Fibroblast of peridontal ligament (primary cell): ENCODE measurements around the gene SPEN.
"Not testable (repeated sequence)": the region's sequence is repeated elsewhere in the genome, so short reads cannot be mapped to it uniquely, and the experiment has no call there.

Source experiments
- DNase-seq: peaks from one replicate; pipeline ENCODE4 v3.0.0-alpha.2; 2010; ENCODE audit errors: extremely low read depth

SPEN gene

DNA sequence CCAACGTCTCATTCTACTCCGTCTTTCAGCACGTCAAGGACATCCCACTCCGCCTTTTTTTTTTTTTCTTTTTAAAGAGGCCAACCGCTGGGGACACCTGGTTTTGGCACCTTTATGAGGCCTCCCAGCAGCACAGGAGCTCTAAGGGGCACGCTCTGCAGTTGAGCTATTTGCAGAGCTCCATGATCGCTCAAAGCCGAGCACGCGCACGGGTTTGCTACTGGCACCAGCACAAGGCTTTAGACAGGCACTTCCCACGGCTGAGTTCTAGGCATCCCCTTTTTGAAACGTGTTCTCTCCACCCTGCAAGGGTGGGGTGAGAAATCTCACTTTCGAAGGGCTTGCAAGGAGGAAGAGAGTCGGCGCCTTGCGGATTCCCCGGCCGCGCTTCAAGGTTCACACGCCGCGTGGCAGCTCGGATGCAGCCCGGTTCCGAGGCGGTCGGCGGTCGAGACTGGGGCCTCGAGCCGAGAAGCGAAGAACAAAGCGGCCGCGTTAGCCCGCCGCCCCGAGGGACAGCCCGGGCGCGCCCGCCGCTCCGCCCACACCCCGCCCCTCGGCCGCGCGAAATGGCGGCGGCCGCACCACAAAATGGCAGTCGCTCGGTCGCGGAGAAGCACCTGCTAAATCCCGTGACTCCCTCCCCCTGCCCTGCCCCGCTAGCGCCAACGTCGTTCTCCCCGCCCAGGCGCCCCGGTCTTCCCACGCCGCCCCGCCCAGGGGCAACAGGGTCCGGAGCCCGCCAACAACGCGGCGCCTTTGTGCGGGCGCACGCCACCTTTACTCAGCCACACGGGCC, 12.9 kb upstream of the SPEN start:
- peak; percentile 96 for DNase-seq

DNA sequence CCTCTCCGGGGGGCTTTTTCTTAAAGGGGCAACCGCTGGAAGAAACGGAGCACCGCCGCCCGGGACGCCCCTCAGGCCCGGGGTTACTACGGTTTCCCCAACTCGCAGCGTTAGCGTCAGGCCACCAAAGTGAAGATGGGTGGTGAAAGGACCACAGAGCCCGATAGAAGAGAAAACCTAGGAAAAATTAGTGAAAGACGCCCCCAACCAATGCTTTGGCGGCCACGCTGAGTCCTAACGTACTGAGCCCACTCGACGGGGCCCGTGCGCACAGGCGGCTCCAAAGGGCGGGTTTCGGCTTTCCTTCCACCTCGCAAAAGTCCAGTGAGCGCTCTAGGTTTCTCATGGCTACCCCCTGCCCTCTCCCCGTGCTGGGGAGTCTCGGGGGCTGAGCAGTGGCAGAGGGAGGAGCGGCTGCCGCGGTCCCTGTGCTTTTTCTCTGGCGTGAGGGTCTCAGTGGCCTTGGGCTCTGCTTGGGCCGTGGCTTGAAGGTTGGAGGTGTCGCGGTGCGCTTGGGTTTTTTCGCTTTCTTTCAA, 12.2 kb upstream of the SPEN start:
- DNase-seq = no peak

DNA sequence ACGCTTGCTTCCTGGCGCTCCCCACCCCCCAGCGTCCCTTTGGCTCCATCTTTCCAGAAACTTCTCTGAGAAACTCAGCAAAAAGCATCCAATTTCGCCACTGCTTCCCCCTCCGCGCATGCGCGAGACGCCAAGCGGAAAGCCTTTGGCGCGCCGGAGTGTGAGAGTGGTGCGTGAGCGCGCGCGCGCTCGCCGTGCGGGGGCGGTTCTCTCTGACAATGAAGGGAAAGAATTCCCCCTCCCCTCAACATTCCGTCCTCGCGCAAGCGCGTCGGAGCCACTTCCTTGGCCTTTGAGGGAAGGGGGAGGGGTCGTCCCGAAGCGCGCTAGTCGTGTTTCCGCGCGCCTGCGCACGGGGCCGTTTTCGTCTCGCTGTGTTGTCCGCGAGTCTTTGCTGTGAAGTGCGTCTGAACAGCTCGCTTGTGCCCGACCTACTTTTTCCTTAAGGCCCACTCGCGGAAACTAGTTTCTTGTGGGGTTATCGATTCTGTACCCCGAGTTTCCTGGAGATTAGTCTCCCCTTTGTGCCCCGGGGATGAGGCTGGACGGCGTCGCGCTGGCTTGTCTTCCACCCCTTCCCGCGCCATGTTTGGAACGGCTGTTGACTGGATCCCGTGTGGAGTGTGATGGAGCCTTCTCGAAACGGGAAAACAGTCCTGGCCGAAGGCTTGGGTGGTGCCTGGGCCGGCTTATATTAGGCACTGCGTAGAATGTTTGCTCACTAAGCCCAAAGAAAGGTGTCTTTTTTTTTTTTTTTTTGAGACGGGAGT, 11.6 kb upstream of the SPEN start:
- peak; percentile 99 for DNase-seq

DNA sequence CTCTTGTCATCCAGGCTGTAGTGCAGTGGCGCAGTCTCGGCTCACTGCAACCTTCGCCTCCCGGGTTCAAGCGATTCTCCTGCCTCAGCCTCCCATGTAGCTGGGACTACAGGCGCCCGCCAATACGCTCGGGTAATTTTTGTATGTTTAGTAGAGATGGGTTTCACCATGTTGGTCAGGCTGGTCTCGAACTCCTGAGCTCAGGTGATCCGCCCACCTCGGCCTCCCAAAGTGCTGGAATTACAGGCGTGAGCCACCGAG, 11.1 kb upstream of the SPEN start:
- DNase-seq = not testable (repeated sequence)

DNA sequence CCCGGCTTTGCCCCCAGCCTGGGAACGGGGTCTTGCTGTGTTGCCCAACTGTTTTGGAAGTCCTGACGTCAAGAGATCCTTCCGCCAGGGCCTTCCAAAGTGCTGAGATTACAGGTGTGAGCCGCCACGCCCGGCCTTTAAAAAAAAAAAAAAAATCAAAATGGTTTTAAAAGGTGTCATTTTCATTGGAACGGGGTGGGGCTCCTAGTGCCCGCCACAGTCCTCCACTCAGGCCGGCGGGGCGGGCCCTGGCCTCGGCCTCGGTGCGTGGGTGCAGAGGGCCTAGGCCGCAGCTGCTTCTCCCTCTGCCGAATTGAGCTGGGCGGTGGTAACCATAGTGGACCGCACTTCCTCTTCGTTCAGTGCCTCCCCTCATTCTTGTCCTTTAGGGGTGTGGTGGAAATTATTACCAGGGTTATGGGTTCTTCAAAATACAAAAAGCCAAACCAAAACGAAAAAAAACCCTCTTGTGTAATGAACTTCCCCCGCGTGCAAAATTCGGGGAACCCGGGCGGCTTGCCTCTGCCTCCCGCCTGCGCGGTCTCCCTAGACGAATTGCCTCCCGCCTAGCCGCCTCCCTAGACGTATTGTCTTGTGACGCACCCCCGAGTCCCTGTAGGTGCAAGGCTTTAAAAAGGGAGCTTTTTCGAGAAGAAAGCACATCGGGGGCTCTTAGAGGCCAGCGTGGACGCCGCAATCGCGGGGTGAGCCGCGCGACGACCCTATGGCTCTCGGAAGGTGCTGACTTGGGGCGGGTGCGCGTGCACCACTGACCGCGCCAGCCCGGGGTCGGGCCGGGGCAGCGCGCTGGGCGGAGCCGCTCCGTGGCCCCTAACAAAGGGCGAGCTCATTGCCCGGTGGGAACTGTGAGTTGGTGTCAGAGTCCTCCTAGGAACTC, 10.5 kb upstream of the SPEN start:
- no peak for DNase-seq

DNA sequence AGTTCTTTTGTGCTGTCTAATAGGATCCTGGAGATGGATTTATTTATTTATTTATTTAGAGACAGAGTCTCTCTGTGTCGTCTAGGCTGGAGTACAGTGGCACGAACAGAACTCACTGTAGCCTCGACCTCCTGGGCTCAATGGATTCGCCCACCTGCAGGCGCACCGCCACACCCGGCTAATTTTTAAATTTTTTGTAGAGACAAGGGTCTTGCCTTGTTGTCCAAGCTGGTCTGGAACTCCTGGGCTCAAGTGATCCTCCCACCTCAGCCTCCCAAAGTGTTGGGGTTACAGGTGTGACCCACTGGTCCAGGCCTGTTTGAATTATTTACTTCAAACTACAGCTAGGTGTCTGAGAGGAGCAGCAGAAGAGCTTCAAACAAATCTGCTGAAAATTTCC, 9.6 kb upstream of the SPEN start:
- no peak for DNase-seq

DNA sequence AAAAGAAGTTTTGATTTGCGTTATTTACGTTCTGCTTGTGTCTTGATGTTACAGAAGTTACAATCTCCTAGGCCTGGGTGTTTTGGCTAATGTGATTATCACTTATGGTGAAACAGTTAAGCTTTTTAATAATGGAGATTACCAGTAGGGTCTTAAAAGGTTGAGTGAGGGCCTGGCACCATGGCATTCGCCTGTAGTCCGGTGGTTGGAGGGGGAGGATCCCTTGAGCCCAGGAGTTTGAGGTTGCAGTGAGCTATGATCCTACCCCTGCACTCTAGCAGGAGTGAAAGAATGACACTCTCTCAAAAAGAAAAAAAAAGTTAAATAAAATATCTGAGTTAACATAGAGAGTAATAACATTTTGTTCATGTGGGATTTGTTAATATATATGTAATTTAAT, 8.8 kb upstream of the SPEN start:
- DNase-seq = no peak

DNA sequence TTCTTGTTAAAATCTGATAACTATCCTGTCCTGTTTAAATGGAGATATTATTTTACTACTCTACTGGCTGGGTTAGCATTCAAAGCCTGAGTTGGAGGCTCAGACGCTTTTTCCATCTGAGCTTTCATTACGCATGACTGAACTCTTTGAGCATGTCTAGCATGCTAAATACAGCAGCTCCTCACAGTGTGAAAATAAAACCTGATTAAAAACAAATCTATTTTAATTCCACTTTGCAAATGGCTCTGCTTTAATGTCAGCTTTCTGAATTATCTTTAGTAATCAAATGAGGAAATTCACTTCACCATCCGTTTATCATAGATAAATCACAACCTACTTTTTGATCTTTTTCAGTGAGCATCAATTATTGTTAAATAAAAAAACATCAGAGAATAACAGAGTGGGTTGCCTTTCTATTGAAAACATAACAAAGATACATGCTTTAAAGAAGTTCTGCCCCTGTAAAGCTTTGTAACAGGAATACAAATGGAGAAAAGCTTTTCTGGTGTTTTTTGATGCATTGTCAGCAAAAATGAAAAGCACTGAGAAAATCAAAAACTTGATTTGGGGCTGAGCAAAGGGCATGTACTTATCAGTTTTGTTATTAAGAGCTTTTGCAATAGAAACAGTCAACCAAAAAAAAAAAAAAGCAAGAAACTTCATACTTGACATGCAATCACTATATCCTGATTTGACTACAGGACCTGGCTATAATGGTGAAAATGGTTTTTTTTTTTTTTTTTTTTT, 3.5 kb upstream of the SPEN start:
- DNase-seq = no peak

DNA sequence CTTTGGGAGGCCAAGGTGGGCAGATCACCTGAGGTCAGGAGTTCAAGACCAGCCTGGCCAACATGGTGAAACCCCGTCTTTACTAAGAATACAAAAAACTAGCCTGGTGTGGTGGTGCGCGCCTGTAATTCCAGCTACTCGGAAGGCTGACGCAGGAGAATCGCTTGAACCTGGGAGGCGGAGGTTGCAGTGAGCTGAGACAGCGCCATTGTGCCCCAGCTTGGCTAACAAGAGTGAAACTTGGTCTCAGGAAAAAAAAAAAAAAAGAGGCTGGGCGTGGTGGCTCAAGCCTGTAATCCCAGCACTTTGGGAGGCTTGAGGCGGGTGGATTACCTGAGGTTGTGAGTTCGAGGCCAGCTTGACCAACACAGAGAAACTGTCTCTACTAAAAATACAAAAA, 1.5 kb upstream of the SPEN start:
- DNase-seq = not testable (repeated sequence)

DNA sequence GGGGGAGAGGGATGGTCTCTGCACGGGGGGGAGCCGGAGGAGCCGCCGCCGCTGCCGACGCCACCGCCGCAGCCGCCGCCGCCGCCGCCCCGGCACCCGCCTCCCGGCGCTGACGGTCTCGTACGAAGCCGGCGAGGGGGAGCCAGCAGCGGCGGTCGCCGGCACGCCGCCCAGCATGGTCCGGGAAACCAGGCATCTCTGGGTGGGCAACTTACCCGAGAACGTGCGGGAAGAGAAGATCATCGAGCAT, 311 bp downstream of the SPEN start:
- no peak for DNase-seq

DNA sequence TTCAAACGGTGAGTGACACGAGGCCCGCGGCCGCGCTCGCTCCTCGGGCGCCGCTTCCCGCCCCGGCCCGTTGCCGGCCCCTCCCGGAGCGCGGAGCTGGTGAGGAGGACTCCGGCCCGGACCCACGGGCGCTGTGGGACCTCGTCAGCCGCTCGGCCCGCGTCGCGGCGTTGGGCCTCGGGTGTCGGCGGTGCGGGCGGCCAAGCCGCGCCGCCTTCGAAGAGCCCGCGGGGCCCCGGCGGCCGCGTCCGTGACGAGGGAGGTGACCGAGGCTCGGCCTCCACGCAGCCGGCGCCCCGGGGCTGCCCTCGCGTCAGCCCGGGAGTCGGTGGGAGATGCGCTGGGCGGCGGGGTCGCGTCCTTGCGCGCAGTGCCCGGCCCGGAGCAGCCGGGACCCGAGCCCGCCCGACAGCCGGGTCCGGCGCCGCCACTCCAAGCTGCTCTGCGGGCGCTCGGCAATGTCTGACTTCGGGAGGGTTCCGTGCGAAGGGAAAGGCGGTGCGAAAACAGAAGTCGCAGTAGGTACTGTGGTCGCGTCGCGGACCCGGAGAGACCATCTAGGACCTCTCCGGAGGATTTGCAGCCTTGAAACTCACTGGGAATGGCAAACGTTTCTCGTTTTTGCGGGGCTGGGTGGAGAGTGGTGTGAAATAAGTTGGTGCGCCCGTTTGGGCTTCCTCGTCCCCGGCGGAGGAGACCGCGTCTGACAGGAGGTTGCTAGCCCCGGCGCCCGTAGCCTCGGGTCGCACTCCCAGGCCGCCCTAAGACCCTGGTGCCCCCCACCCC, 829 bp downstream of the SPEN start:
- no peak for DNase-seq

DNA sequence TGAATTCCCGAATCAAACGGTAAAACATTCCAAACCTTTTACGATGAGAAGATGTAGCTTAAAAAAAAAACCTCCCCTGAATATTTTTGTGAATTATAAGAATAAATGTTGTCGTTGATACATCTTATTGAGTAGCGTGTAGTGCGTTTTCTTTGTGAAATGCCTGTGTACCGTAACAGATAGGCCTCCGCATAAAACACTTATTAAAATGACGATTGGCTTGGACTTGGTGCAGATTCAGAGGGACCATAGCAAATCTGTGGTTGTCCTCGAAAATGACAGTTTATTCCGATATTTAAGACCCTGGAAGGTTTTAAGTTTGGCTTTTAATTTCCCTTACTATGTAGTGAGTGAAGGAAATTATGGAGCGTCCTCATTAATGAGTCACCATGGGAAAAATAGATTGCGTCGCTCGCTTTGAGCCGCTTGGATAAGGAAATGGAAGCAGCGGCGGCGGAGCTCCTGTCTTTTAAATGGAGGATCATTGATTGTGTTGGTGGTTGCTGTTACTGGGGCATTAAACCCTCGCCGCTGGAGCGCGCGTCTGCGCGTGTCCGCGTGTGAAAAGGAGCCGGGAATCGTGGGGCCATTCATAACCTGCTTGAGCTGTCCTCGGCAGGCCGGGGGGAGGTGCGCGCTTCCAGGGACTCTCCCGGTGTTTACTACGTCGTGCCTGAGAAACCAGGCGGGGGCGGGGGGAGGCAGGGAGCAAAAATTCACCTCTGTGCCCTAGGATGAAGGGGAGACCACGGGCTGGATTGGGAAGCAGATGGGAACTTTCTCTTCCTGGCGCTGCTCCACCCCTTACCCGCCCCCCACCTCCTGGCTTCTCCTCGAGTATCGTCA, 1.6 kb downstream of the SPEN start:
- peak; percentile 78 for DNase-seq

DNA sequence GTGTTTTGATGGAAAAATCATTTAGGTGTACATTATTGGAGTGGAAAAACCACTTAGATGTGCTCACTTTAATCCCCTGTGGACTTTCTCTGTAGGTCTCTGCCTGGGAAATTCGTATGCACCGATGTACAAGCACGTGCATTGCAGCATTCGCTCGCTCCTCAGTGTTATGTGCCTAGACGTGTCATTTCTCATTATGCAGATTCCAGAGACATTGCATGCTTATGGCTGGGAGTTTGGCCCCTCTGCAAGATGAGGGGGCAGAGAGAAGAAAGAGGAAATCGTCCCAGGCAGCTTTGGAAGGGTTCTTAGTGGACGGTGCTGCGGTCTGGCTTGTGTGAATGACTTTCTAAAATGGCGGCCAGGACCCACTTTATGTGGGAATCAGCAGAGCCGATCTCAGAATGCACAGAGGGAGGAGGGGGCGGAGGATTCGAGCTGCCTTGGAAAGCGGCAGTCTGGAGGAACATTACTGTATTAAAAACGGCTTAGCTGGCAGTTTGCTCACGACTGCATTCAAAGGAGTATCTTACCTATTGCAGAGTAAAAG, 2.3 kb downstream of the SPEN start:
- DNase-seq = peak; percentile 47

DNA sequence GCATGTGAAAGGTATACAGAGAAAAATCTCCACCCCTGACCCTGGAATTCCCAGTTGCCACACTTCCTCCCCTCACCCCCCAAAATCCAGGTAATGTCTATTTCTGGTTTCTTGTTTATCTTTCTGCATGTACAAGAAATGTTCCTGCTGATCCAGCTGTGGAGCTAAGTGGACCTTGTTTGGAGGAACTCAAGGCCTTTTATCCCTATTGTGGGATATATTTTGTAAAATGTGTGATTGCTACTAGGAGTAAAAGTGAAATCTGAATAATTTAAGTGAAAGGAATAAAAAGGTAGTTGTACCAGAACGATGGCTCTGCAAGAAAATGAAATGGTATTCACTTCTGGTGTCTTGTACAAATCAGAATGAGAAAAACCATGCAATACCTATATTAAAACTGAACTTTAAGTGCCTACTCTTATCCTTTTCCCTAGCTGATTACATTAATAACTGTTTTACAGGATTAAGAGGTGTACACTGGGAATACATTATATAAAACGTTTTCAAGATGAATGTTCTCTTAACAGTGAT, 3.0 kb downstream of the SPEN start:
- DNase-seq = no peak

DNA sequence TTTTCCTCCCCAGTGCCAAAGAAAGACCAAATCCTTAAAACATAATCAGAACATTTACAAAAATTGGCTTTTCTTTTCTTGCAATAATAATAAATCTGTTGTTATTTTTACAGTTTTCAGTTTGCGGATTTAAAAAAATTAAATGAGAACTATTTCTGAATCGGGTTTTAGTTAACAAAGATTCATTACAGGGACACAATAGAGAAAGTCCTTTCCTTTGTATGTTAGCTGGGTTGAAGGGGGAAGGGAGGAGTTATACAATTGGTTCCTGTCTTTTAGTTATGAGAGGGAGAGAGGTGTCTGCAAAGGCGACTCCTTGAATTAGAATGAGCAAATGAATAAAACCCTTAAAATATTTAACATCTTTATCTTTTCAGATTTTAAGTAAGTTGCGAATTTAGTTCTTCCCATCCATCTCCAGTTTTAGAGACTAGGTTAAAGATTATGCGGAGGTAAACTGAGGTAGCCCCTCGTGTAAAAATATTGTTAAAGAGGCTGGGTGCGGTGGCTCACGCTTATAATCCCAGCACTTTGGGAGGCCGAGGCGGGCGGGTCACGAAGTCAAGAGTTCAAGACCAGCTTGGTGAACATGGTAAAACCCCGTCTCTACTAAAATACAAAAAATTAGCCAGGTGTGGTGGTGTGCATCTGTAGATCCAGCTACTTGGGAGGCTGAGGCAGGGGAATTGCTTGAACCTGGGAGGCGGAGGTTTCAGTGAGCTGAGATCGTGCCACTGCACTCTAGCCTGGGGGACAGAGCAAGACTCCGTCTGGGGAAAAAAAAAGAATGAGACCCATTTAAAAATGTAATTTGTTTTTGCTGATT, 3.9 kb downstream of the SPEN start:
- DNase-seq = no peak

DNA sequence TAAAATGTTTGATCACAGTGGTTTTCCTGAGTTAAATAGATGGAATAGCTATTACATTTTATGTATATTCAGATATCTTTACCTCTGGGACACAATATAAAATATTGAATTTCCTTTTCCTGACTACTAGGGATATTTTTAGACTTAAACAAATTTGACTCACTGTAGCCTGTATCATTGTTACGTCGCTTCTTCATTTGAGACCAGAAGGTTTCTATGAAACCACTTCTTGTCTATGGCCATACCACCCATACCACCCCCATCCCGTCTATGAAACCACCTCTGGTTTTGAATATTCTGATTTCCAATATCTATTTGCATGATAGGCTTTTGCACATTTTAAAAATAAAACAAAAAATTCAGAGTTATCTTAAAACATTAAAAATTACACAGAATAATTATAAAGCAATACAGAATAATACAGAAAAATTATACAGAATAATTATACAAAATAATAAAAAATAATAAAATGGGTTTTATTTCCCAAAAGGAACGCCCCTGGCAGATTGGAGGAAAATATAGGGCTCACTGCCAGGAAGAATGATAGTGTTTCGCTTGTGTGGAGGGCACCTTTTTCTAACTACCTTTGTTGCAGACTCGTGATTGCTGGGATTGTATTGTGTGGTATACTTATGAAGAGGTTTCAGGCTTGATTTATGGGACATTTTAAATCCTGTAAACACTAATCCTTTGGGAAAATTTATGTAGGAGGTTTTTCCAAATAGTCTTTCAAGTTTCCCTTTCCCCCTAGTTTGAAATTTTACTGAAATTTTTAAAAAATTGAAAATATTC, 4.7 kb downstream of the SPEN start:
- peak; percentile 45 for DNase-seq

DNA sequence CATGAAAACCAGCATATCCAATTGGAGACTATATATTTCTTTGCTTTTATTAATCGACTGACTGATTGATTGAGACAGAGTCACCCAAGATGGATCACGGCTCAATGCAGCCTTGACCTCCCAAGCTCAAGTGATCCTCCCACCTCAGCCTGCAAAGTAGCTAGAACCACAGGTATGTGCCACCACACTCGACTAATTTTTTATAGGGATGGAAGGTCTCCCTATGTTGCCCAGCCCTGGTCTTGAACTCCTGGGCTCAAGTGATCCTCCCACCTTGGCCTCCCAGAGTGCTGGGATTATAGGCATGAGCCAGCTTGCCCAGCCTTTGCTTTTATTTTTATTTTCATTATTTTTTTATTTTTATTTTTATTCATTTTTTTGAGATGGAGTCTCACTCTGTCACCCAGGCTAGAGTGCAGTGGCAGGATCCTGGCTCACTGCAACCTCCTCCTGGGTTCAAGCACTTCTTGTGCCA, 5.4 kb downstream of the SPEN start:
- no peak for DNase-seq

DNA sequence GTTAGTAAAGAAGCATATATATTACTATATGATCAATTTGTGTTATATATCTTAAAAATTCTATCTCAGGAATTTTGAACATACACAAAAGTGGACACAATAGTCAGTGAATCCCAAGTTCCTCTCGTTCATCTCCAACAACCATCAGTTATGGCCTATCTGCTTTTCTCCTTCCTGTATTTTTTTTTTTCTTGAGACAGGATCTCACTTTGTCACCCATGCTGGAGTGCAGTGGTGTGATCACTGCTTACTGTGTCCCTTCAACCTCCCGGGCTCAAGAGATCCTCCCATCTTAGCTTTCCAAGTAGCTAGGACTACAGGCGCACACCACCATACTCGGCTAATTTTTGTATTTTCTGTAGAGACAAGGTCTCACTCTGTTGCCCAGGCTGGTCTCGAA, 9.4 kb downstream of the SPEN start:
- no peak for DNase-seq
